ENCODE data around the gene HMGCR.

The HMGCR gene

DNA sequence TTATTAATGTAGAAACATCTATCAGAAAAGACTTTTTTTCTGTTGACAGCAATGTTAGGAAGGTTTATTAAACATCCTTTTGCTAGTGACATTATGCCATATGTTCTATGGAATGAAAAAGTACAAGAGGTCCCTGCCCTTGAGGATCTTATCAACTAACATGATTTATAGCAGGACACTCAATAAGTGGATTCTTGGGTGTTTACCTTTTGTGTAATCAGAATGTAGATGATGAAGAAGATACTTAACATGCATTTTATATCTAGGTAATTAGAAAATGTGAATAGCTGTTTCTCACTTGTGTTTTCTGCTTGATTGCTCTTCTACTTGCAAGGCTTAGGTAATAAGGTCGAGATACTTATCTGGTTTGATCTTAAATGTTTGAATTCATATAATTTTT, 4.9 kb downstream of the HMGCR start:
- DNase-seq: no peak

GRCh38 chr5:75342836-75343235, 5.8 kb downstream of the HMGCR start:
- no peak for DNase-seq

GRCh38 chr5:75348241-75348640, 11.2 kb downstream of the HMGCR start:
- DNase-seq: no peak

DNA sequence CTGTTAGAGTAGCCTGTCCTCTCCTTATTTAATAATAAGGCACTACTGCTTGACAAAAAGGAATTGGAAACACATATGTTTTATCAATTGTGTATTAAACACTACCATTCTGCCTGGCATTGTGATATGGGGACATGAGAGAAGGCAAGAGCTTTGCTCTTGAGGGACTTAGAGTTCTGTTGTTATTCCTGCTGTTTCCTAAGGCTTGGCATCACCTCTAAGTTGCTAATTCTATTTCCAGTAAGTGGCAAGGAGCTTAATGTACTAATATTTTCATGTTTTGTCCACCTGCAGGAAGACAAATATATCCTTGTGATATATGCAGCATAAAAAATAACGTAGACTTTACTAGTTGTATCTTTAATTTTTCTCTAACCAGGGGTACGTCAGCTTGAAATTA, 12.6 kb downstream of the HMGCR start:
- DNase-seq: no peak

DNA sequence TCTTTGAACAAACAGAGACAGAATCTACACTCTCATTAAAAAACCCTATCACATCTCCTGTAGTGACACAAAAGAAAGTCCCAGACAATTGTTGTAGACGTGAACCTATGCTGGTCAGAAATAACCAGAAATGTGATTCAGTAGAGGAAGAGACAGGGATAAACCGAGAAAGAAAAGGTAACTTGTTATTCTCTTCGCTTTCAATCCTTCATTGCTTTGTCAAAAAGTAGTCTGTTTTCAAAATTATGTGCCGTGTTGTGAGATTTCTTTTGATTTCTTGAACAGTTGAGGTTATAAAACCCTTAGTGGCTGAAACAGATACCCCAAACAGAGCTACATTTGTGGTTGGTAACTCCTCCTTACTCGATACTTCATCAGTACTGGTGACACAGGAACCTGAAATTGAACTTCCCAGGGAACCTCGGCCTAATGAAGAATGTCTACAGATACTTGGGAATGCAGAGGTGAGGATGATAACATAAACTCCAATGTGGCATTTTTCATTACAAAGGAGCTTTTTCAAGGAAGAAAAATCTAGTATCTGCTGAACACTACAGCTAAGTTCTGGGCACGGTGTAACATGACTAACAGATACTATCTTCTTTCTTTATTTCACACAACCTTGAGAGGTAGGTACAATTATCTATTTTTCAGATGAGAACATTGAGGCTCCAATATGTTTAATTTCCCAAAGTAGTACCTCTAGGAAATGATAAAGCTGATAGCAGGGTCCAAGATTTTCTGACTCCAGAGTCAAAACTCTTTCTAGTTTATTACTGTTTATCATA, 14.3 kb downstream of the HMGCR start:
- DNase-seq: no peak

GRCh38 chr5:75355236-75355635, 18.2 kb downstream of the HMGCR start:
- no peak for DNase-seq

GRCh38 chr5:75356719-75357118, 19.7 kb downstream of the HMGCR start:
- no peak for DNase-seq

DNA sequence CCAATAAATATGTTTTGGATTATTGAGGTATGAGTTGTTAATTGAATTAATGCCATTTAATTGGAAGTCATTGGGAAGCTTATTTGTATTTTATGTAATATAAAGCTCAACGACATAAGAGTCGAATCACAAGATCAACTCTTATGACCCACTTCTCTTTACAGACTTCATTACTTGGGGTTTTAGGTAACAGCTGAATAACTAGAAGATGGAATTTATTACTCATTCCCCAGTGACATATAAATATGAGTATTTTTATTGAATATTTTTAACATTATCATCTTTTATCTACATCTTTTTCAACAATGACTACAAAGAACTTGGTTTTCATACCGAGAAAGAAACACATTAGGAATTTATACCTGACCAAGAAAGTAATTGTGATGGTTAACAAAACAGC, 21.1 kb downstream of the HMGCR start:
- DNase-seq: no peak

GRCh38 chr5:75361310-75361709, 24.3 kb downstream of the HMGCR start:
- DNase-seq: no peak

DNA sequence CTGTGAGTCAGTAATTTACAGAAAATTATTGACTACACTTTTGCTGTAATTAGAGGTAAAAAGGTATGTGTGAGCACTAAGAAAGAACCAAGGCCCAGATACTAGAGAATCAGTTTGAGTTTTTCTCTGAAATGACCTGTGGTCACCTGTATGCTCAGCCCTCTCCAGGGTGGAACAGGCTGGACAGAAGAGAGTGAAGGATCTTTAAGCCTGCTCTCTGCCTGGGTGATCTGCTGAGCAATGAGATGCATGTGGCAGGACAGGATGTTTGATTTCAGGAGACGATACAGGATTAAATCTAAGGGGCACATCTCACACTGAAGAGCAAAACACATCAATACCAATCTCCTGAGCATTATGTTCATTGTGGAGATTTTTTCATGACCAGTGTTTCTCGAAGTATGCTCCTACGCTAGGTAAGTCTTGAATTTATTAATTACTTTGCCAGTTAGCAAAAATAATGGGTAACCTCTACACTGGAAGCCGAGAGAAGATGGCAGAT, 25.5 kb downstream of the HMGCR start:
- DNase-seq: no peak

GRCh38 chr5:75363111-75363510, 26.1 kb downstream of the HMGCR start:
- no peak for DNase-seq

DNA sequence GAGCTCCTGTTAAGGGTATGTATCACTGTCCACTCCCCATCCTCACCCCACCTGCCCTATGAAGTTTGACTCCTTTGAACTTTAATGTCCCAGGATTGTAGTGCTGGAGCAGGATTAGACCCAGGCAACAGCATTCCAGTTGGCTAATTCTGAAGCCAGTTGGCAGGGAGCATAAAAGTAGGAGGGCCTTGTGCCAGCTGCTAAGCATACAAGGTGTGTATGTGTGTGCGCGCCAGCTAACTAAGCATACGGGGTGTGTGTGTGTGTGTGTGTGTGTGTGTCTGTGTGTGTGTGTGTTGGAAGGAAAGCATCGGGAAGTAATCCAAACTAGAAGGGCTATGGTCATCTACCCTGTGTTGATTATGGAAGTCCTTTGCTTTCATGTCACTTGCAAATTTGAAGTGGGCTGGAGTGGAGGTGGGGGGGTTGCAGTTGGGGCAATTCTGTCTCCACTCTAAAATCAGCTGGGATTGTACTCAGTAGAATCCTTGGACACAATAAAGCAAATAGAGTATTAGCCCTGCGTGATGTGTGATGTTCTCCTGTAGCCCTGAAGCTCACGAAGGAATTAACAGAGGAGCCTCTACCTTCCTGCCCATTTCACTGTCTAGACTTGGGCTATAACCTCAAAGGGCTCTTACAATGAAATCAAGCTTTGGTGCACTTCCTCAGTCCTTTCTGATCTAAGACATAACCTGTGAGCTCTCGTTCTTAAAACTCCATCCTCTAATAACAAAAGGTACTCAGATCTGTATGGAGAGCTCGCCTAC, 26.9 kb downstream of the HMGCR start:
- peak; percentile 10 for DNase-seq

DNA sequence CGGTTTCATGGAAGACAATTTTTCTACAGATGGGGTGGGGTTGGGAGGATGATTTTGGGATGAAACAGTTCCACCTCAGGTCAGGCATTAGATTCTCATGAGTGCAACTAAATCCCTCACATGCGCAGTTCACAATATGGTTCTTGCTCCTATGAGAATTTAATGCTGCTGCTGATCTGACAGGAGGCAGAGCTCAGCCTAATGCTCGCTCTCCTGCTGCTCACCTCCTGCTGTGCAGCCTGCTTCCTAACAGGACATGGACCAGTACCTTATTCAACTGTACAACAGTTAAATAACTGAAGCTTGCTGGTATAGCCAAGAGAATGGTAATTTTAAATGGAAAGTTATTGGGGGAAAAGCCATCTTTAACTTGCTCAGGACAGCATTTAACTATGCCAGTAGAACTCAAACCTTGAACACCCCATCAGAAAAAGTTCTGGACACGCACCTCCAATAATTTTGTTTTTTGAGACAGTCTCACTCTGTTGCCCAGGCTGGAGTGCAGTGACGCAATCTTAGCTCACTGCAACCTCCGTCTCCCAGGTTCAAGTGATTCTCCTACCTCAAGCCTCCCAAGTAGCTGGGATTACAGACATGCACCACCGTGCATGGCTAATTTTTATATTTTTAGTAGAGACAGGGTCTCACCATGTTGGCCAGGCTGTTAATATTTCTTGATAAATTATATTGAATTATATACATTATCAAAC, 27.7 kb downstream of the HMGCR start:
- DNase-seq: peak; percentile 15

- no peak for DNase-seq
Measured at GRCh38 chr5:75365740-75366139, 28.7 kb downstream of the HMGCR start.

- DNase-seq: no peak
Measured at GRCh38 chr5:75366787-75367186, 29.8 kb downstream of the HMGCR start.

GRCh38 chr5:75367401-75367800, 30.4 kb downstream of the HMGCR start:
- no peak for DNase-seq

- no peak for DNase-seq
Measured at GRCh38 chr5:75368391-75368790, 31.4 kb downstream of the HMGCR start.

DNA sequence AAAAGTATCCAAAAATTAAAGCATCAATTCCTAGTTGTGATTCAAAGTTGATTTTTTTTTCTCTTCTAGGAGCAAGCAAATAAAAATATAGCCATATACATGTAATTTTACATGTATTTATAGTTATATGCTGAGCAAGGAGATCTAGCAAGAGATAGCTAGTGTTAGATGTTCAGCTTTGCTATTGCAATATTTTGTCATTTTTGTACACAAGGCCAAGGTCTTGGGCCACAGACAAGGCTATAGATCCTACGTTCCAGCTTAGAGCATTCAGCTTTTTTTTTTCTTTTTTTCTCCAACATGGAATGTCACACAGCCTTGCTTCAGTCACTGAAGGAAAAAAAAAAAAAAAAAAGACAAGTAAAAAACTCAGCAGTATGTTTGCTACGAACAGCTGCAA, 36.8 kb downstream of the HMGCR start:
- no peak for DNase-seq

DNA sequence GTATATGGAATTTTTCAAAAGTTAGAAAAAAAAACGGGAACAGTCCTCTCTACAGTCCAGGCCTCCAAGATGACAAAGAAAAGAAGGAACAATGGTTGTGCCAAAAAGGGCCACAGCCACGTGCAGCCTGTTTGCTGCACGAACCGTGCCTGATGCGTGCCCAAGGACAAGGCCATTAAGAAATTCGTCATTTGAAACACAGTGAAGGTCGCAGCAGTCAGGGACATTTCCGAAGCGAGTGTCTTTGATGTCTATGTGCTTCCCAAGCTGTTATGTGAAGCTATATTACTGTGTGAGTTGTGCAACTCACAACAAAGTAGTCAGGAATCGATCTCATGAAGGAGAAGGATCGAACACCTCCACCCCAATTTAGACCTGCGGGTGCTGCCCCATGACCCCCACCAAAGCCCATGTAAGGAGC, 37.4 kb downstream of the HMGCR start:
- no peak for DNase-seq

- no peak for DNase-seq
Measured at GRCh38 chr5:75375414-75375813, 38.4 kb downstream of the HMGCR start.

- no peak for DNase-seq
Measured at GRCh38 chr5:75380099-75380498, 43.1 kb downstream of the HMGCR start.

DNA sequence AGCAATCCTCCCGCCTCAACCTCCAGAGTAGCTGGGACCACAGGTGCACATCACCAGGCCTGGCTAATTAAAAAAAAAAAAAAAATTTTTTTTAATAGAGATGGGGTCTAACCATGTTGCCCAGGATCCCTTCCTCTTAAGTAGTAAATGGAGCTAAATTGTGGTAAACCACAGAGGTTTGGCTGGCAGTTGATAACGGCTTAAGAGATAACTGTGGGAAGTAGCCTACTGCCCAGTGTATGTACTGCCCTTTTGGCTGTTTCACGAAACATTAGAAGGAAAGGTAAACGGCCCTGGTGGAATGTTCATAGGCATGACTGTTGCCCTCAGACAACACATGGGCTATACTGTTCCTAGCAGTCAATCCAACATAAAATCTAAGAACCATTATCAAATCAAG, 44.4 kb downstream of the HMGCR start:
- DNase-seq: no peak

DNA sequence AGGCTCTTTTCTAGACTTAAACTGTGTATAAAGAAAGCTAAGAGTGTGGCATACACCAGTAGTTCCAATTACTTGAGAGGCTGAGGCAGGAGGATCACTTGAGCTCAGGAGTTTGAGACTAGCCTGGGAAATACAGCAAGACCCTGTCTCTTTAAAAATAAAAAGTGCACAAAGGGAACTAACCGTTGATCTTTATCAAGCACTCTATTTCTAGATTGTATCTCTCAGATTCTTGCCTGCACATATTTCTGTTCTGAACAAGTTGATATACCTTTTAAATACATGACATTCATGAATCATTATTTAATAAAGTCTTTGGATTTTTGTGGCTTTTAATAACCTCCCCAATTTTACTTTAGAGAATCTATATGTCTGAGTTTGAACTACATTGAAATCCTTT, 47.2 kb downstream of the HMGCR start:
- DNase-seq: no peak

DNA sequence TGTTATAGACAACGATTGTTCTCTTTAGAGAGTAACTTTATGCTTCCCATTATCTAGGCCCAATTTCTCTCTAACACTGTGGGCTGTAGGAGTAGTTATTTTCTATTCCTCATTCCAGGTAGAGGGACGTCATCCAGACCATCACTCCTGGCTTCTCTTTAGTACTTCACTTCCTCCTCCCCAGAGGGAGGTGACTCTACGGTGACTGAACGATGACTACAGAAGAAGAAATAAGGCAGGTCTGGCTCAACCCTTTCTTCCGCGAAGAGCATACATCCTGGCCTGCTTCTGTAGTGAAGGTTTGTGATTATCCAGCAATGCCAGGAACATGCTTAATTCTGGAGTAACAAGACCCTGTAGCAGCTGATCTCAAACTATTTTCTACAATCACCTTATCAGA, 50.8 kb downstream of the HMGCR start:
- DNase-seq: no peak
